Spleen (tissue), 7 donors: ENCODE data around the gene KATNIP.

Experiments used
- POLR2A ChIP-seq, 3 donors: fragments of 450-650 bp; IDR thresholded peaks; one replicate each; pipeline ENCODE4 v1.5.1; 2017; ENCODE audit warnings: antibody characterized with exemption in 3 of 3, mild to moderate bottlenecking in 1 of 3
- POLR2AphosphoS5 ChIP-seq, 3 donors: sonication (generic); formaldehyde crosslinking; IDR thresholded peaks; one replicate each; pipeline ENCODE4 v1.5.1; 2017; ENCODE audit warnings: antibody characterized with exemption in 3 of 3
- TF ChIP-seq, protein P1 (sequence below), 11 experiments: fragments of 200-600 bp in 7 of 11; fragments of 450-650 bp in 4 of 11; sonication (generic) in 4 of 11; IDR thresholded peaks in 8 of 11; conservative IDR thresholded peaks in 3 of 11; 1 replicate in 7 of 11; 2 replicates in 4 of 11; pipeline versions ENCODE4 v1.4.0 to v1.8.0; 2016 to 2021; ENCODE audit warnings: antibody characterized with exemption in 11 of 11, inconsistent platforms in 4 of 11, mild to moderate bottlenecking in 1 of 11
- donor health status: DM: no; HTN: no; CAD: no; lungs with moderate emphysema.
- donor health status: DM: no; HTN: no; CAD: no.
- donor health status: DM: no; HTN: no; CAD: no.

DNA sequence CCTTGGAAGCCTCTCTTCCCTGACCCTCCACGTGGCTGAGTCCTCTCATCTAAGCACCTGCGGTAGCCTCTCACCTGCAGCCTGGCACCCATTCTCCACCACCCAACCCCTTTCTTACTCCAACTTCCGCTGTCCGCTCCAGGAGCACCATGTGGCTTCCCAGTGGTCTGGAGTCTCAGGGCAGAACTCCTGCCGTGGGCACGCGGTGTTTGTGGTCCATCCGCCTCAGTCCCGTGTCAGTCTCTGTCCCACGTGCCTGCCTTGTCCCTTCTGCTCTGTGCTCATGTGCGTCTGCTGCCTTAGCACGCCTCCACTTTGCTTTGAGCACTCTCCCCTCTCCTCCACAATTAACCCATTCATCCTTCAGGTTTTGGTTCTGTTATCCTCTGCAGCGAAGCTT, 49.7 kb downstream of the KATNIP start:
- TF ChIP-seq, protein P1, sequence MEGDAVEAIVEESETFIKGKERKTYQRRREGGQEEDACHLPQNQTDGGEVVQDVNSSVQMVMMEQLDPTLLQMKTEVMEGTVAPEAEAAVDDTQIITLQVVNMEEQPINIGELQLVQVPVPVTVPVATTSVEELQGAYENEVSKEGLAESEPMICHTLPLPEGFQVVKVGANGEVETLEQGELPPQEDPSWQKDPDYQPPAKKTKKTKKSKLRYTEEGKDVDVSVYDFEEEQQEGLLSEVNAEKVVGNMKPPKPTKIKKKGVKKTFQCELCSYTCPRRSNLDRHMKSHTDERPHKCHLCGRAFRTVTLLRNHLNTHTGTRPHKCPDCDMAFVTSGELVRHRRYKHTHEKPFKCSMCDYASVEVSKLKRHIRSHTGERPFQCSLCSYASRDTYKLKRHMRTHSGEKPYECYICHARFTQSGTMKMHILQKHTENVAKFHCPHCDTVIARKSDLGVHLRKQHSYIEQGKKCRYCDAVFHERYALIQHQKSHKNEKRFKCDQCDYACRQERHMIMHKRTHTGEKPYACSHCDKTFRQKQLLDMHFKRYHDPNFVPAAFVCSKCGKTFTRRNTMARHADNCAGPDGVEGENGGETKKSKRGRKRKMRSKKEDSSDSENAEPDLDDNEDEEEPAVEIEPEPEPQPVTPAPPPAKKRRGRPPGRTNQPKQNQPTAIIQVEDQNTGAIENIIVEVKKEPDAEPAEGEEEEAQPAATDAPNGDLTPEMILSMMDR (IDR thresholded peaks at IDR 0.05 in 8 of 11, conservative IDR thresholded peaks at IDR 0.05 in 3 of 11) = no peak
- no peak for TF ChIP-seq POLR2A (IDR thresholded peaks at IDR 0.05)
- no peak for TF ChIP-seq POLR2AphosphoS5 (IDR thresholded peaks at IDR 0.05)
